Stimulated activated CD8-positive, alpha-beta memory T cell treated with anti-CD3 and anti-CD28 coated beads, Interleukin-4, amount 100 ng/mL, for 4 hours (primary cell): Measurements from ENCODE around the gene PTGDR2.

Experiments used
- DNase-seq, 2 donors: peaks; one replicate each; pipeline ENCODE4 v3.0.0-alpha.2; 2020; ENCODE audit warnings: low read depth in 2 of 2, low spot score in 1 of 2

Gene PTGDR2

GRCh38 chr11:60855726-60856633, at the start of gene PTGDR2:
Gene PTGDR2, minus strand, starts transcription at chr11:60855950. Its CDS starts 2,228 bp downstream, at chr11:60853722.
- DNase-seq = no peak

- DNase-seq = no peak
Observed at GRCh38 chr11:60905047-60905446, 49.3 kb upstream of the PTGDR2 start.

GRCh38 chr11:60902625-60903024, 46.9 kb upstream of the PTGDR2 start:
- no peak for DNase-seq

- no peak for DNase-seq
Observed at GRCh38 chr11:60900673-60901404, 45.1 kb upstream of the PTGDR2 start.

GRCh38 chr11:60899977-60900376, 44.2 kb upstream of the PTGDR2 start:
- DNase-seq = no peak

GRCh38 chr11:60899046-60899936, 43.5 kb upstream of the PTGDR2 start:
- no peak for DNase-seq

- DNase-seq = no peak
Observed at GRCh38 chr11:60897496-60897895, 41.7 kb upstream of the PTGDR2 start.

- no peak for DNase-seq
Observed at GRCh38 chr11:60895687-60896086, 39.9 kb upstream of the PTGDR2 start.

- no peak for DNase-seq
Observed at GRCh38 chr11:60891103-60891741, 35.5 kb upstream of the PTGDR2 start.

- no peak for DNase-seq
Observed at GRCh38 chr11:60890696-60891095, 34.9 kb upstream of the PTGDR2 start.

GRCh38 chr11:60889869-60890311, 34.1 kb upstream of the PTGDR2 start:
- DNase-seq = no peak

GRCh38 chr11:60887556-60887955, 31.8 kb upstream of the PTGDR2 start:
- peak in 1 of 2 donors; percentile 24 for DNase-seq

GRCh38 chr11:60880643-60881282, 25.0 kb upstream of the PTGDR2 start:
- no peak for DNase-seq

GRCh38 chr11:60879971-60880588, 24.3 kb upstream of the PTGDR2 start:
- no peak for DNase-seq

- DNase-seq = no peak
Observed at GRCh38 chr11:60879104-60879503, 23.4 kb upstream of the PTGDR2 start.

GRCh38 chr11:60878245-60879101, 22.7 kb upstream of the PTGDR2 start:
- DNase-seq = no peak

- no peak for DNase-seq
Observed at GRCh38 chr11:60876168-60876485, 20.4 kb upstream of the PTGDR2 start.

- no peak for DNase-seq
Observed at GRCh38 chr11:60875366-60876167, 19.8 kb upstream of the PTGDR2 start.
